ENCODE data around the gene BMF. TPM values are rescaled to one million over a fixed set of nuclear protein-coding genes. Genes with fewer than 3 reads are reported as not detected.

The BMF gene
- total RNA-seq, 2 donors from 2014 or later = 4.3 to 16.1 TPM

DNA sequence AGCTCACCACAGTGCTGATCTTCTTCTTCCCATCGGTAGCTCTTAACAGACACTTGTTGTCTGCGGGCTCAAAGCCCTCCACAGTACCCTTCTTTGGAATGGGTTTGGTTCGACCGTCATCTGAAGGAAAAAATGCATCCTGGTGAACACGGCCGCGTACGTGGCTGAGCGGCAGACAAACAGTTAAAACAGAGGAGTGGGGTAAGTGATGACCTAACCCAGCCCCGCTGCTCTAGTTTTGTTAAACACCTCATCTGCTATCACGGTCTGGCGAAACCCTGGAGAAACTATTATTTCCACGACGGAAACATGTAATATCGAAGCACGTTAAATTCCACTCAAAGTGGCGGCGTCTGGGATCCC is 70.4 kb downstream of the BMF start:
- H3K36me3 ChIP-seq (replicated peaks in 1 of 2; ENCODE audit: insufficient read depth in 1 of 2, low read depth in 2 of 2) = peaks cover 5 to 20% of the 10 kb centered on the region in 2 donors
- peak overlapping the region; percentile 56 to 64 for H3K4me3 ChIP-seq
- peak overlapping the region; percentile 82 to 95 (median 90) for H3K27ac ChIP-seq
- H3K4me1 ChIP-seq = peaks cover 30% of the 10 kb centered on the region
- DNase-seq (no peak), ATAC-seq (peak; percentile 6)
- intact Hi-C loops (cut with DNase I) = no loop called here
- no peaks in the 10 kb centered on the region for H3K9me3 ChIP-seq
- H3K27me3 ChIP-seq = no peaks in the 10 kb centered on the region
- TF ChIP-seq POLR2A (IDR thresholded peaks at IDR 0.05) = no peak
- TF ChIP-seq, protein P1, sequence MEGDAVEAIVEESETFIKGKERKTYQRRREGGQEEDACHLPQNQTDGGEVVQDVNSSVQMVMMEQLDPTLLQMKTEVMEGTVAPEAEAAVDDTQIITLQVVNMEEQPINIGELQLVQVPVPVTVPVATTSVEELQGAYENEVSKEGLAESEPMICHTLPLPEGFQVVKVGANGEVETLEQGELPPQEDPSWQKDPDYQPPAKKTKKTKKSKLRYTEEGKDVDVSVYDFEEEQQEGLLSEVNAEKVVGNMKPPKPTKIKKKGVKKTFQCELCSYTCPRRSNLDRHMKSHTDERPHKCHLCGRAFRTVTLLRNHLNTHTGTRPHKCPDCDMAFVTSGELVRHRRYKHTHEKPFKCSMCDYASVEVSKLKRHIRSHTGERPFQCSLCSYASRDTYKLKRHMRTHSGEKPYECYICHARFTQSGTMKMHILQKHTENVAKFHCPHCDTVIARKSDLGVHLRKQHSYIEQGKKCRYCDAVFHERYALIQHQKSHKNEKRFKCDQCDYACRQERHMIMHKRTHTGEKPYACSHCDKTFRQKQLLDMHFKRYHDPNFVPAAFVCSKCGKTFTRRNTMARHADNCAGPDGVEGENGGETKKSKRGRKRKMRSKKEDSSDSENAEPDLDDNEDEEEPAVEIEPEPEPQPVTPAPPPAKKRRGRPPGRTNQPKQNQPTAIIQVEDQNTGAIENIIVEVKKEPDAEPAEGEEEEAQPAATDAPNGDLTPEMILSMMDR (IDR thresholded peaks at IDR 0.05) = no peak
- WGBS, 2 donors = 0% methylated on average over 16 to 18 of the region's 18 CpGs

Other genes starting within 250 kb of the BMF start
- gene GPR176, start 188.6 kb downstream of the BMF start, total RNA-seq = 1 to 10 TPM in 1 of 2 donors, not detected in 1; 4.7 TPM
- gene EIF2AK4, start 174.8 kb downstream of the BMF start, total RNA-seq = 10 to 100 TPM; 20.8 to 22.3 TPM
- gene SRP14, start 69.7 kb downstream of the BMF start, total RNA-seq = 100 to 1,000 TPM; 122 to 209 TPM
- not detected for gene BUB1B, start 52.2 kb upstream of the BMF start, total RNA-seq
- 10 to 100 TPM; 14.8 to 22.4 TPM for gene PAK6, start 130.2 kb upstream of the BMF start, total RNA-seq
- not detected for gene ANKRD63, start 174.2 kb upstream of the BMF start, total RNA-seq
- gene PLCB2, start 199.1 kb upstream of the BMF start, total RNA-seq = 1 to 10 TPM; 3.1 to 4.6 TPM
- 10 to 100 TPM in 1 of 2 donors, 1 to 10 TPM in 1; 8.8 to 22.4 TPM for gene INAFM2, start 214.8 kb upstream of the BMF start, total RNA-seq
- 10 to 100 TPM; 17.1 to 26.4 TPM for gene CCDC9B, start 232.1 kb upstream of the BMF start, total RNA-seq
- gene PHGR1, start 242.2 kb upstream of the BMF start, total RNA-seq = not detected
- gene DISP2, start 249.3 kb upstream of the BMF start, total RNA-seq = under 1 TPM; under 0.01 to 0.52 TPM

All from body of pancreas (tissue), 4 donors.